HUES48 (cell line): Measurements from ENCODE around the gene CHST6.
"Not testable (repeated sequence)": the region's sequence is repeated elsewhere in the genome, so short reads cannot be mapped to it uniquely, and the experiment has no call there.

Experiments used
- H3K27ac ChIP-seq: one replicate; pipeline ENCODE4 v1.7.0; 2013; ENCODE audit warnings: low read depth, low read length, inconsistent platforms
- H3K27me3 ChIP-seq: 2 replicates; pipeline ENCODE4 v1.6.1; 2013; ENCODE audit warnings: mild to moderate bottlenecking, low read length; ENCODE audit not compliant: control insufficient read depth, insufficient read depth
- H3K36me3 ChIP-seq: 2 replicates; pipeline ENCODE4 v1.6.1; 2013; ENCODE audit warnings: low read length; ENCODE audit not compliant: control insufficient read depth, insufficient read depth
- H3K4me1 ChIP-seq: 2 replicates; pipeline ENCODE4 v1.6.1; 2013; ENCODE audit warnings: mild to moderate bottlenecking, low read length; ENCODE audit not compliant: control insufficient read depth, insufficient read depth
- H3K4me3 ChIP-seq: 2 replicates; pipeline ENCODE4 v1.5.1; 2013; ENCODE audit warnings: mild to moderate bottlenecking, low read depth, low read length
- H3K9ac ChIP-seq: 2 replicates; pipeline ENCODE4 v1.6.1; 2013; ENCODE audit warnings: mild to moderate bottlenecking, low read depth, low read length, moderate library complexity
- H3K9me3 ChIP-seq: 2 replicates; pipeline ENCODE4 v1.6.1; 2013; ENCODE audit warnings: low read length; ENCODE audit not compliant: control insufficient read depth, insufficient read depth

The CHST6 gene

GRCh38 chr16:75475420-75475847 lies 19.8 kb downstream of the CHST6 start:
- Histone ChIP-seq H3K9me3 (peaks cover 3% of the 10 kb centered on the region; the same call in 1 of the 2 replicates), H3K4me3 (no peak overlapping the region), H3K27ac (no peak overlapping the region), H3K27me3 (no peaks in the 10 kb centered on the region), H3K9ac (no peak overlapping the region), H3K4me1 (peaks cover 15% of the 10 kb centered on the region), H3K36me3 (peaks cover 40% of the 10 kb centered on the region)

- Histone ChIP-seq H3K9ac (0 out of 2 replicates have a peak overlapping the region, but pooled peaks have one; percentile 11), H3K27ac (peak overlapping the region; percentile 88), H3K27me3 (no peaks in the 10 kb centered on the region)
These were observed 22.0 kb downstream of the CHST6 start for GRCh38 chr16:75472908-75473877.

GRCh38 chr16:75471723-75472633 lies 23.3 kb downstream of the CHST6 start:
- H3K9me3 ChIP-seq = peaks cover 3% of the 10 kb centered on the region; the same call in 1 of the 2 replicates
- peaks cover 15% of the 10 kb centered on the region for H3K4me1 ChIP-seq
- peak overlapping the region; percentile 36 for H3K4me3 ChIP-seq
- H3K27ac ChIP-seq = peak overlapping the region; percentile 88
- peaks cover 9% of the 10 kb centered on the region; the same call in 1 of the 2 replicates for H3K36me3 ChIP-seq
- H3K9ac ChIP-seq = peak overlapping the region; percentile 11; the same call in 1 of the 2 replicates
- no peaks in the 10 kb centered on the region for H3K27me3 ChIP-seq

More at GRCh38 chr16:75472908-75473877, 22.0 kb downstream of the CHST6 start:
- peaks cover 20% of the 10 kb centered on the region for H3K36me3 ChIP-seq
- peaks cover 3% of the 10 kb centered on the region; the same call in 1 of the 2 replicates for H3K9me3 ChIP-seq
- no peak overlapping the region for H3K4me3 ChIP-seq
- peaks cover 15% of the 10 kb centered on the region for H3K4me1 ChIP-seq

- no peak overlapping the region for H3K9ac ChIP-seq
- H3K27me3 ChIP-seq = no peaks in the 10 kb centered on the region
- H3K36me3 ChIP-seq = no peaks in the 10 kb centered on the region
- H3K4me3 ChIP-seq = no peak overlapping the region
- no peak overlapping the region for H3K27ac ChIP-seq
- peaks cover 7% of the 10 kb centered on the region; the same call in 1 of the 2 replicates for H3K4me1 ChIP-seq
- no peaks in the 10 kb centered on the region for H3K9me3 ChIP-seq
These were observed 28.5 kb downstream of the CHST6 start for GRCh38 chr16:75466760-75467159.

GRCh38 chr16:75464122-75464918 lies 30.9 kb downstream of the CHST6 start, which contains the start of gene TMEM170A:
TSS of gene TMEM170A (minus strand) at chr16:75464689. CDS start at chr16:75464600, 89 bp downstream.
- Histone ChIP-seq H3K27me3 (no peaks in the 10 kb centered on the region), H3K4me1 (peaks cover 6% of the 10 kb centered on the region; the same call in 1 of the 2 replicates)

GRCh38 chr16:75463389-75464121 lies 31.7 kb downstream of the CHST6 start:
- H3K9me3 ChIP-seq, H3K4me1 ChIP-seq, H3K36me3 ChIP-seq, H3K27me3 ChIP-seq: not testable (repeated sequence)
- Histone ChIP-seq H3K9ac (peak overlapping the region; percentile 84), H3K4me3 (peak overlapping the region; percentile 93), H3K27ac (peak overlapping the region; percentile 93)

More at GRCh38 chr16:75464122-75464918, 30.9 kb downstream of the CHST6 start, which contains the start of gene TMEM170A:
- Histone ChIP-seq H3K27ac (peak within 1 kb of the TSS; percentile 93), H3K9ac (peak within 1 kb of the TSS; percentile 84), H3K4me3 (peak within 1 kb of the TSS; percentile 93), H3K36me3 (no peaks in the 10 kb centered on the region), H3K9me3 (no peaks in the 10 kb centered on the region)

- Histone ChIP-seq H3K9ac (no peak overlapping the region), H3K4me3 (peak overlapping the region; percentile 93), H3K27ac (no peak overlapping the region), H3K27me3 (no peaks in the 10 kb centered on the region), H3K9me3 (no peaks in the 10 kb centered on the region), H3K4me1 (peaks cover 10% of the 10 kb centered on the region), H3K36me3 (no peaks in the 10 kb centered on the region)
These were observed 32.4 kb downstream of the CHST6 start for GRCh38 chr16:75462806-75463205.

GRCh38 chr16:75461575-75461974 lies 33.7 kb downstream of the CHST6 start:
- Histone ChIP-seq H3K9ac (no peak overlapping the region), H3K9me3 (no peaks in the 10 kb centered on the region), H3K27ac (no peak overlapping the region), H3K4me3 (no peak overlapping the region), H3K4me1 (peaks cover 21% of the 10 kb centered on the region), H3K36me3 (no peaks in the 10 kb centered on the region), H3K27me3 (no peaks in the 10 kb centered on the region)

GRCh38 chr16:75460446-75460845 lies 34.8 kb downstream of the CHST6 start:
- H3K9me3 ChIP-seq = no peaks in the 10 kb centered on the region
- no peak overlapping the region for H3K4me3 ChIP-seq
- no peaks in the 10 kb centered on the region for H3K27me3 ChIP-seq
- no peak overlapping the region for H3K9ac ChIP-seq
- peak overlapping the region; percentile 51 for H3K27ac ChIP-seq
- H3K4me1 ChIP-seq = peaks cover 28% of the 10 kb centered on the region
- no peaks in the 10 kb centered on the region for H3K36me3 ChIP-seq
